ENCODE data around the gene FDPS. TPM values are rescaled to one million over a fixed set of nuclear protein-coding genes. Genes with fewer than 3 reads are reported as not detected.

Gene FDPS
- polyA plus RNA-seq (2012; ENCODE audit: missing spikeins): 419 TPM

GRCh38 chr1:155308493-155309422 lies at the start of gene FDPS:
Gene FDPS, plus strand, starts transcription at chr1:155308866. Its CDS starts 924 bp downstream, at chr1:155309790.
- DNase-seq (ENCODE audit: insufficient read length) (peak; percentile 96), FAIRE-seq (peak; percentile 97)
- peak; percentile 4; the same call in 1 of the 2 replicates for TF ChIP-seq POLR2AphosphoS5 (IDR thresholded peaks at IDR 0.05; ENCODE audit: low read depth, low read length)
- TF ChIP-seq POLR2A (IDR thresholded peaks at IDR 0.05; ENCODE audit: low read depth, low read length): peak; percentile 55
- TF ChIP-seq TAF1 (IDR thresholded peaks at IDR 0.05; ENCODE audit: borderline replicate concordance, low read depth, low read length): peak; percentile 48; the same call in 1 of the 2 replicates

- no peak for DNase-seq (ENCODE audit: insufficient read length)
- TF ChIP-seq TAF1 (IDR thresholded peaks at IDR 0.05; ENCODE audit: borderline replicate concordance, low read depth, low read length) (no peak), POLR2A (IDR thresholded peaks at IDR 0.05; ENCODE audit: low read depth, low read length) (no peak), POLR2AphosphoS5 (IDR thresholded peaks at IDR 0.05; ENCODE audit: low read depth, low read length) (no peak)
- no peak for FAIRE-seq
Observed at GRCh38 chr1:155260276-155260675, 48.4 kb upstream of the FDPS start.

DNA sequence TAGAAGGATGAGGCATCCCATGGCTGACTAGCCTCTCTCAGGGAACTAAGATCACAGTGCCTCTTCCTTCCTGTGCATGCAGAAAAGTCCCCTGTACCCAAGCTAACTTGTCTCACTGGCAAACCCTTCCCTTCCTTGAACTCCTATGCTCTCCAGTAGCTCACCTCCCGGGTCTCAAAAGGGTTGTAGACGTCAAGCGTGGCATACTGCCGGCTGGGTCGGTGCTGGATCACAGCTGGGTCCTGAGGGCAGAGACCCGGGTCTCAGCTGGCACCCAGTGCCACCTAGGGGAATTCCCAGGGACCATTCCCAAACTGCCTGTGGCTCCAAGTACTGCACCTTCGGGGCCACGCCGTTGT lies 47.2 kb upstream of the FDPS start:
- DNase-seq (ENCODE audit: insufficient read length) (no peak), FAIRE-seq (no peak)
- TF ChIP-seq POLR2AphosphoS5 (IDR thresholded peaks at IDR 0.05; ENCODE audit: low read depth, low read length): no peak
- no peak for TF ChIP-seq POLR2A (IDR thresholded peaks at IDR 0.05; ENCODE audit: low read depth, low read length)
- no peak for TF ChIP-seq TAF1 (IDR thresholded peaks at IDR 0.05; ENCODE audit: borderline replicate concordance, low read depth, low read length)

- TF ChIP-seq POLR2A (IDR thresholded peaks at IDR 0.05; ENCODE audit: low read depth, low read length): peak; percentile 92
- peak; percentile 85 for TF ChIP-seq POLR2AphosphoS5 (IDR thresholded peaks at IDR 0.05; ENCODE audit: low read depth, low read length)
- TF ChIP-seq TAF1 (IDR thresholded peaks at IDR 0.05; ENCODE audit: borderline replicate concordance, low read depth, low read length): peak; percentile 56; the same call in 1 of the 2 replicates
- FAIRE-seq (peak; percentile 98), DNase-seq (ENCODE audit: insufficient read length) (peak; percentile 98)
Observed at GRCh38 chr1:155261852-155262673, 46.6 kb upstream of the FDPS start, which contains the start of gene SCAMP3. Gene SCAMP3, minus strand, starts transcription at chr1:155262360. Its CDS starts 209 bp downstream, at chr1:155262151.

DNA sequence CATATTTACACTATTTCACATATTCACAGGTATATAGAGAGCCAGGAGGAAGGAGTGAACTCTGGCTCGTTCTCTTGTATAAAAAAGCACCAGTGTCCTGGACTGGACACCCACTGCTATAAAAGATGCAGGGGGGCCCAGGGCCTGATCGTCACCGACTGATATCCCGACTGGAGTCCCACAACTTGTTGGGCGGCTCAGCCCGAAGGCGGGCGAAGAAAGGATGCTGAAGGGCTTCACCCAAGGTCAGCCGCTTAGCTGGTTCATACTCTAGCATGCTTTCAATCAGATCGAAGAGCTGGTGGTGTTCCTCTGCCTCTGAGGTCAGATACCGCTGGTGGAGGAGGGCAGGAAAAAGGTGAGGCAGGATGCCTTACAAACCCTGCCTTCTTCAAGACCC lies 45.6 kb upstream of the FDPS start:
- TF ChIP-seq TAF1 (IDR thresholded peaks at IDR 0.05; ENCODE audit: borderline replicate concordance, low read depth, low read length): no peak
- TF ChIP-seq POLR2AphosphoS5 (IDR thresholded peaks at IDR 0.05; ENCODE audit: low read depth, low read length): no peak
- no peak for TF ChIP-seq POLR2A (IDR thresholded peaks at IDR 0.05; ENCODE audit: low read depth, low read length)
- FAIRE-seq: no peak
- no peak for DNase-seq (ENCODE audit: insufficient read length)

DNA sequence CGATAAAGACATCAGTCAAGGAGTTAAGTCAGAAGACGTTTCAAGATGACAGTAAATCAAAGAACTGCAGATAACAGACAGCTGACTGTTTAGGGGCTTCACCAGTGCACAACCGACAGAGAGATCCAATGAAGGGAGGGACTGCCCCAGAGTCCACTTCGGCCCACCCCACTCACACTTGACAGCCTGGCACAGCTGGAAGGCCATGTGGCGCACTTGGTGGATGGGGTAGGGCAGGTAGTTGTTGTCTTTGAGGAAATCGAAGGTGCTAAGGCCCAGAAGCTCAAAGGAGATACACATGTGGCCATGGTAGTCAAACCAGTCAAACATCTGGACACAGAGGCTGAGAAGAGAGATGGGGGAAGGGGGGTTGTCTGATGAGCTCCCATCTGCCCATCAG lies 42.1 kb upstream of the FDPS start:
- no peak for TF ChIP-seq POLR2A (IDR thresholded peaks at IDR 0.05; ENCODE audit: low read depth, low read length)
- TF ChIP-seq POLR2AphosphoS5 (IDR thresholded peaks at IDR 0.05; ENCODE audit: low read depth, low read length): no peak
- TF ChIP-seq TAF1 (IDR thresholded peaks at IDR 0.05; ENCODE audit: borderline replicate concordance, low read depth, low read length): no peak
- DNase-seq (ENCODE audit: insufficient read length): no peak
- no peak for FAIRE-seq

GRCh38 chr1:155267373-155267772 lies 41.3 kb upstream of the FDPS start:
- no peak for FAIRE-seq
- no peak for TF ChIP-seq POLR2AphosphoS5 (IDR thresholded peaks at IDR 0.05; ENCODE audit: low read depth, low read length)
- TF ChIP-seq POLR2A (IDR thresholded peaks at IDR 0.05; ENCODE audit: low read depth, low read length): no peak
- no peak for TF ChIP-seq TAF1 (IDR thresholded peaks at IDR 0.05; ENCODE audit: borderline replicate concordance, low read depth, low read length)
- no peak for DNase-seq (ENCODE audit: insufficient read length)

DNA sequence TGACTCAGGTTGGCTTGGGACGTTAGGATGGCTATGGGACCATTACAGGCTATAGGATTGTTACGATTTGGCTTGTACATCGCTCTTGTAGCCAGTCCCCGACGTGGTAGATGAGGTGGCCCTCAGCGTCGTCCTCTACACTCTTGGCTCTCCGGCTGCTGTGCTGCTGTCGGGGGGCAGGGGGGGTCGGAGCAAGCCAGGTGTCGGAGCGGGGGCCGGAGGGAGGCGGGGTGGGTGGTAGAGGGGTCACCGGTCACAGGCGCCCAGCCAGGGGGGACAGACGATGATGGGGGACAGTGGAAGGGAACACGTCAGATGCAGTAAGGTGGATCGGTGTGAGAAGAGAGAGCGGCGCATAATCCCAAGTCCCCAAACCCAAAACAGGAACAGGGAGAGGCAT lies 40.0 kb upstream of the FDPS start:
- no peak for TF ChIP-seq POLR2AphosphoS5 (IDR thresholded peaks at IDR 0.05; ENCODE audit: low read depth, low read length)
- no peak for TF ChIP-seq TAF1 (IDR thresholded peaks at IDR 0.05; ENCODE audit: borderline replicate concordance, low read depth, low read length)
- no peak for TF ChIP-seq POLR2A (IDR thresholded peaks at IDR 0.05; ENCODE audit: low read depth, low read length)
- FAIRE-seq: no peak
- DNase-seq (ENCODE audit: insufficient read length): no peak

GRCh38 chr1:155269381-155269780 lies 39.3 kb upstream of the FDPS start:
- no peak for DNase-seq (ENCODE audit: insufficient read length)
- no peak for FAIRE-seq
- no peak for TF ChIP-seq TAF1 (IDR thresholded peaks at IDR 0.05; ENCODE audit: borderline replicate concordance, low read depth, low read length)
- TF ChIP-seq POLR2AphosphoS5 (IDR thresholded peaks at IDR 0.05; ENCODE audit: low read depth, low read length): no peak
- no peak for TF ChIP-seq POLR2A (IDR thresholded peaks at IDR 0.05; ENCODE audit: low read depth, low read length)

- TF ChIP-seq POLR2AphosphoS5 (IDR thresholded peaks at IDR 0.05; ENCODE audit: low read depth, low read length): no peak
- no peak; the same call in 1 of the 2 replicates for TF ChIP-seq POLR2A (IDR thresholded peaks at IDR 0.05; ENCODE audit: low read depth, low read length)
- TF ChIP-seq TAF1 (IDR thresholded peaks at IDR 0.05; ENCODE audit: borderline replicate concordance, low read depth, low read length): no peak
Observed at GRCh38 chr1:155272466-155273342, 36.0 kb upstream of the FDPS start.

More at GRCh38 chr1:155272466-155273342, 36.0 kb upstream of the FDPS start:
- peak; percentile 69 for DNase-seq (ENCODE audit: insufficient read length)
- FAIRE-seq: peak; percentile 73
